Spleen (tissue), 7 donors: Measurements from ENCODE around the gene COQ5.

Experiments
- CTCF ChIP-seq, 11 experiments: fragments of 200-600 bp in 7 of 11; fragments of 450-650 bp in 4 of 11; sonication (generic) in 4 of 11; IDR thresholded peaks in 8 of 11; conservative IDR thresholded peaks in 3 of 11; 1 replicate in 7 of 11; 2 replicates in 4 of 11; pipeline versions ENCODE4 v1.4.0 to v1.8.0; 2016 to 2021; ENCODE audit warnings: antibody characterized with exemption in 11 of 11, inconsistent platforms in 4 of 11, mild to moderate bottlenecking in 1 of 11
- POLR2A ChIP-seq, 3 donors: fragments of 450-650 bp; IDR thresholded peaks; one replicate each; pipeline ENCODE4 v1.5.1; 2017; ENCODE audit warnings: antibody characterized with exemption in 3 of 3, mild to moderate bottlenecking in 1 of 3
- POLR2AphosphoS5 ChIP-seq, 3 donors: sonication (generic); formaldehyde crosslinking; IDR thresholded peaks; one replicate each; pipeline ENCODE4 v1.5.1; 2017; ENCODE audit warnings: antibody characterized with exemption in 3 of 3
- donor health status: DM: no; HTN: no; CAD: no; lungs with moderate emphysema.
- donor health status: DM: no; HTN: no; CAD: no.
- donor health status: DM: no; HTN: no; CAD: no.

DNA sequence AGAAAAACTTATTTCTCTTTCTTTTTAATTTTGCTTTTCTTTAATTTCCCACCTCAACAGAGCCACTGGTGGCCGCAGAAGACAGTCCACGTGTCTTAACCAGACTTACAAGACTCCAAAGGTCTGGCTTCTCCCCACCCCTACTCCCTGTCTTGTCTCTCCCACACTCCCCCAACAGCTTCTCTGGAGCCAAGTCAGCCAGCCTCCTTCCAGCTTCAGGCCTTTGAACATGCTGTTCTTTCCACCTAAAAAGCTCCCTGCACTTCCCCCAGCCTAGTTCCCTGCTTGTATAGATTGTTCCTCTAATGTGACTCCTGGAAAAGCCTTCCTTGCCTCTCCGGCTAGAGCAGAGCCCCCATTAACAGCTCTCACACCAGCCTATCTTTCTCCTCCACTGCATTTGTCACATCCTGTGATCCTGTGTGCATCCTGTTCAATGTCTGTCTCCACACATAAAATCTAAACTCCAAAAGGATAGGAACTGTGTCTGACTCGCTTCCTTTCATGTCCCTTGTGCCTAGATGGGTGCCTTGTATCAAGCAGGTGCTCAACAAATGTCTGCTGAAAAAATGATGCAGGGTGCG is 40.8 kb downstream of the COQ5 start:
- TF ChIP-seq POLR2A (IDR thresholded peaks at IDR 0.05) (no peak), CTCF (IDR thresholded peaks at IDR 0.05 in 8 of 11, conservative IDR thresholded peaks at IDR 0.05 in 3 of 11) (no peak), POLR2AphosphoS5 (IDR thresholded peaks at IDR 0.05) (no peak)
